K562 (cell line): ENCODE results near the gene ABCA7. TPM values are rescaled to one million over a fixed set of nuclear protein-coding genes. Genes with fewer than 3 reads are reported as not detected.

Source experiments
- ARID2 ChIP-seq: fragments of 450-650 bp; IDR thresholded peaks from 2 replicates; pipeline ENCODE4 v1.6.1; 2017; ENCODE audit warnings: antibody characterized with exemption, mild to moderate bottlenecking
- BCL6 ChIP-seq: fragments of 250-450 bp; sonication (Bioruptor Pico); IDR thresholded peaks from 2 replicates; pipeline ENCODE4 v1.4.0; 2020
- CHCHD3 ChIP-seq: fragments of 250-450 bp; sonication (Bioruptor Pico); IDR thresholded peaks from 2 replicates; pipeline ENCODE4 v2.1.2; 2022; ENCODE audit warnings: mild to moderate bottlenecking
- DDX20 ChIP-seq: fragments of 450-650 bp; IDR thresholded peaks from 2 replicates; pipeline ENCODE4 v1.6.1; 2016; ENCODE audit warnings: missing genetic modification characterization, low read depth, mild to moderate bottlenecking, missing compliant biosample characterization, moderate library complexity
- EHMT2 ChIP-seq: fragments of 450-650 bp; IDR thresholded peaks from 2 replicates; pipeline ENCODE4 v1.6.1; 2018; ENCODE audit warnings: antibody characterized with exemption
- EP400 ChIP-seq: fragments of 450-650 bp; IDR thresholded peaks from 2 replicates; pipeline ENCODE4 v1.6.1; 2017; ENCODE audit warnings: antibody characterized with exemption, mild to moderate bottlenecking, moderate library complexity
- FOXJ2 ChIP-seq: fragments of 200-800 bp; sonication (Bioruptor generic); IDR thresholded peaks from 2 replicates; pipeline ENCODE4 v1.6.1; 2016; ENCODE audit warnings: missing genetic modification characterization, missing compliant biosample characterization
- HDAC2 ChIP-seq: fragments of 450-650 bp; IDR thresholded peaks from 2 replicates; pipeline ENCODE4 v1.6.1; 2016; ENCODE audit warnings: mild to moderate bottlenecking
- KDM1A ChIP-seq, 2 experiments: fragments of 450-650 bp; IDR thresholded peaks; 2 replicates each; pipeline ENCODE4 v1.6.1; 2016; ENCODE audit warnings: mild to moderate bottlenecking in 2 of 2
- MXI1 ChIP-seq: IDR thresholded peaks from 2 replicates; pipeline ENCODE4 v1.6.1; 2011; ENCODE audit warnings: low read depth, mild to moderate bottlenecking, improper control_type of control experiment, low read length
- NBN ChIP-seq: fragments of 450-650 bp; IDR thresholded peaks from 2 replicates; pipeline ENCODE4 v1.6.1; 2016; ENCODE audit warnings: low read depth, mild to moderate bottlenecking
- SMARCA4 ChIP-seq: fragments of 450-650 bp; IDR thresholded peaks from 2 replicates; pipeline ENCODE4 v1.6.1; 2016
- SP1 ChIP-seq: sonication (generic); formaldehyde crosslinking; IDR thresholded peaks from 2 replicates; pipeline ENCODE4 v1.8.1; 2022; ENCODE audit warnings: mild to moderate bottlenecking, missing genetic modification reagents
- TFAP4 ChIP-seq: sonication (generic); formaldehyde crosslinking; IDR thresholded peaks from 2 replicates; pipeline ENCODE4 v1.8.0; 2022; ENCODE audit warnings: missing genetic modification reagents, mild to moderate bottlenecking, moderate library complexity, borderline replicate concordance
- XRCC5 ChIP-seq: fragments of 200-400 bp; formaldehyde crosslinking; IDR thresholded peaks from 2 replicates; pipeline ENCODE4 v1.6.1; 2017; ENCODE audit warnings: low read depth, mild to moderate bottlenecking, low read length
- ZBTB5 ChIP-seq: fragments of 450-650 bp; IDR thresholded peaks from 2 replicates; pipeline ENCODE4 v1.6.1; 2017; ENCODE audit warnings: antibody characterized with exemption
- ZFP36 ChIP-seq: fragments of 150-350 bp; IDR thresholded peaks from 2 replicates; pipeline ENCODE4 v1.6.1; 2018; ENCODE audit warnings: low read length, low read depth; ENCODE audit not compliant: partially characterized antibody
- ZNF518B ChIP-seq: fragments of 250-450 bp; sonication (Bioruptor Pico); IDR thresholded peaks from 2 replicates; pipeline ENCODE4 v1.5.0; 2021; ENCODE audit warnings: mild to moderate bottlenecking, moderate library complexity
- ZNF561 ChIP-seq: fragments of 450-650 bp; formaldehyde crosslinking; conservative IDR thresholded peaks from 2 replicates; pipeline ENCODE4 v1.4.0; 2020; ENCODE audit warnings: mild to moderate bottlenecking, moderate library complexity
- ZNF592 ChIP-seq: fragments of 450-650 bp; IDR thresholded peaks from 2 replicates; pipeline ENCODE4 v1.6.1; 2017; ENCODE audit warnings: antibody characterized with exemption, mild to moderate bottlenecking
- polyA plus RNA-seq, 8 experiments: library from polyadenylated mRNA; depleted of rRNA in 4 of 8; stranded (reverse) in 5 of 8; unstranded in 3 of 8; fragments of >200 nt; fragmentation: Nextera tagmentation in 2 of 8; fragmentation: Illumina TruSeq in 1 of 8; extraction: Ambion mirVana in 2 of 8; extraction: Trizol in 1 of 8; gene quantifications; 2 replicates each; pipeline versions ENCODE4 v1.2.1 to v1.2.3, GENCODE V29; 2011 to 2014; ENCODE audit warnings: inconsistent platforms in 1 of 8, missing spikeins in 1 of 8
- total RNA-seq, 7 experiments: library from RNA; depleted of rRNA in 6 of 7; stranded (reverse); fragments of >200 nt in 6 of 7; fragmentation: Illumina TruSeq in 2 of 7; extraction: Trizol in 2 of 7; gene quantifications; 2 replicates each; pipeline versions ENCODE4 v1.2.1 to v1.2.3, GENCODE V29; 2011 to 2021; ENCODE audit warnings: low replicate concordance in 1 of 7

ABCA7 gene
- total and polyA plus RNA-seq, 9 of the 15 experiments (the other 6 are each of a cell fraction or from before 2014, with no cell fraction given): 2.3 to 96.1 (median 31.2) TPM

- TF ChIP-seq ZBTB5: no peak
- TF ChIP-seq ZNF561 (CRISPR knock-in tag): no peak
- TF ChIP-seq FOXJ2: no peak
- TF ChIP-seq BCL6 (CRISPR knock-in tag): no peak
- no peak for TF ChIP-seq NBN
- no peak for TF ChIP-seq EP400
- peak; percentile 81 for TF ChIP-seq ZFP36
- 0 out of 2 replicates have a peak, but pooled peaks have one; percentile 7 for TF ChIP-seq EHMT2
- no peak for TF ChIP-seq MXI1
- TF ChIP-seq DDX20 (tag): no peak
- TF ChIP-seq XRCC5: no peak; the same call in 1 of the 2 replicates
- 0 out of 2 replicates have a peak, but pooled peaks have one; percentile 3 for TF ChIP-seq SP1 (CRISPR knock-in tag)
- TF ChIP-seq ZNF592: no peak
- no peak for TF ChIP-seq KDM1A (IDR thresholded peaks at IDR 0.05)
- TF ChIP-seq ZNF518B (CRISPR knock-in tag): no peak
- TF ChIP-seq SMARCA4: no peak; the same call in 1 of the 2 replicates
- TF ChIP-seq TFAP4 (CRISPR knock-in tag): peak; percentile 78
- no peak for TF ChIP-seq HDAC2
- no peak for TF ChIP-seq ARID2
- TF ChIP-seq CHCHD3 (CRISPR knock-in tag): no peak
Measured at GRCh38 chr19:1041272-1041834, 1.4 kb downstream of the ABCA7 start (continued).
